ENCODE measurements around the gene FRMD6.

Gene FRMD6
- total RNA-seq: 1.1 to 6.4 (median 2.7) reads per million in 9 experiments

DNA sequence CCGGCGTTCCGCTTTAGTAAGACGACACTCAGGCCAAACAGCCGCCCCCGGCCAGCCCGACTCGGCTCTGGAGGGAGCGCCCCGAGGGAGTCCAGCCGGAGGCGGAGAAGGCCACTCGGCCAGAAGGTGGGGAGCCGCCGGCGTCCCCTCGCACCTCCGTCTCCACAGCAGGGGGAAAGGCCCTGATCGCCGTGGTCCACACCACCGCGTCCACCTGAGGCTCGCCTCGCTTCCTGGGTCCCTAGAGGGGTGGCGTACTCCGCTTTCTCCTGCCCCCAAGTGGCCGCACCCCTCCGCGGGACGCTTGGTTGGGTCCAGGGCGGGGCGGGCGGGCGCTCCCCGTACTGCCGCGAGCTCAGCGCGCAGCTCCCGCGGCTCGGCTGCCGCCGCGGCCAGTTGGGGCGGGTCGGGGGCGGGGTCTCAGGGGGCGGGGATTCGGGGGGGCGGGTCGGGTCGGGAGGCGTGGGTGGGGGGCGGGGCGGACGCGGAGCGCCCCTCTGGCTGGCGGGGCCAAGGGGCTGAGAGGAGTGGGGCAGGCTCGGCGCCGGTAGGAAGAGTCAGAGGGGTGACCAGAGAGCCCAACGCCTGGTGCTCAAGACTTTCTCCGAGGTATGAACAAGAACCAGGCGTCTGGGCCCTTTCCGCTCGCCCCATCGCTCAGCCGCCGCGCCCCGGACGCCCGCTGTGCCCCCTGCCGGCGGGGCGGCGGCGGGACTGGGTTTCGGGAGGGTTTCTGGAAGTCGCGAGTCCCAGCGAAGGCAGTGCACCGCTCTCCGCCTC is at the start of gene FRMD6:
TSS of gene FRMD6 (plus strand) at position 523 of the 780 bp plus-strand sequence. CDS start 37,927 bp downstream, outside the sequence.
- Mint-ChIP-seq H3K27me3 (peaks cover 30 to 35% of the 10 kb centered on the region in 2 donors), H3K36me3 (ENCODE audit: insufficient read depth) (no peaks in the 10 kb centered on the region), H3K27ac (peak within 1 kb of the TSS; percentile 26 to 46), H3K9me3 (no peaks in the 10 kb centered on the region), H3K4me1 (ENCODE audit: low read depth in 2 of 2) (peaks cover 8 to 11% of the 10 kb centered on the region in 2 donors), H3K4me3 (peak within 1 kb of the TSS; percentile 78 to 80)
- ATAC-seq (replicated peaks) (peak; percentile 79), DNase-seq (peak; percentile 67 to 80 (median 73))

DNA sequence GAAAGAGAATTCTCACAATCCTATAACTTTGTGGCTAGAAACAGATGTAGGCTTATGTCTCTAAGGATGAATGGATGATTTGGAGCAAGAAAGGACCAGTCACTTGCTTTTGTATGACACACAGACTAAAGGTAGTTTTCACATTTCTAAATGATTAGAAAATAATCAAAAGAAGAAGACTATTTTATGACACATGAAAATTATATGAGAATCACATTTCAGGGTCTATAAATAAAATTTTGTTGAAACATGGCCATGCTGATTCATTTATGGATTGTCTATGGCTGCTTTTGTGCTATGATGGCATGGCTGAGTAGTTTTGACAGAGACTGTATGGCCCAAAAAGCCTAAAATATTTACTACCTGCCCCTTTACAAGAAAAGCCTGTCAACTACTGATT is 49.4 kb upstream of the FRMD6 start:
- Mint-ChIP-seq H3K4me3 (no peak overlapping the region), H3K36me3 (ENCODE audit: insufficient read depth) (no peaks in the 10 kb centered on the region), H3K4me1 (ENCODE audit: low read depth in 2 of 2) (no peaks in the 10 kb centered on the region), H3K9me3 (no peaks in the 10 kb centered on the region), H3K27me3 (peaks cover 40 to 62% of the 10 kb centered on the region in 2 donors), H3K27ac (no peak overlapping the region)
- ATAC-seq (replicated peaks) (no peak), DNase-seq (no peak)

GRCh38 chr14:51603495-51603894 is 48.2 kb upstream of the FRMD6 start:
- no peak overlapping the region for H3K27ac Mint-ChIP-seq
- ATAC-seq (replicated peaks) (no peak), DNase-seq (no peak)
- H3K27me3 Mint-ChIP-seq: peaks cover 44 to 69% of the 10 kb centered on the region in 2 donors
- H3K4me1 Mint-ChIP-seq (ENCODE audit: low read depth in 2 of 2): no peaks in the 10 kb centered on the region
- no peak overlapping the region for H3K4me3 Mint-ChIP-seq
- no peaks in the 10 kb centered on the region for H3K9me3 Mint-ChIP-seq
- no peaks in the 10 kb centered on the region for H3K36me3 Mint-ChIP-seq (ENCODE audit: insufficient read depth)

GRCh38 chr14:51604073-51604472 is 47.6 kb upstream of the FRMD6 start:
- no peak for DNase-seq

DNA sequence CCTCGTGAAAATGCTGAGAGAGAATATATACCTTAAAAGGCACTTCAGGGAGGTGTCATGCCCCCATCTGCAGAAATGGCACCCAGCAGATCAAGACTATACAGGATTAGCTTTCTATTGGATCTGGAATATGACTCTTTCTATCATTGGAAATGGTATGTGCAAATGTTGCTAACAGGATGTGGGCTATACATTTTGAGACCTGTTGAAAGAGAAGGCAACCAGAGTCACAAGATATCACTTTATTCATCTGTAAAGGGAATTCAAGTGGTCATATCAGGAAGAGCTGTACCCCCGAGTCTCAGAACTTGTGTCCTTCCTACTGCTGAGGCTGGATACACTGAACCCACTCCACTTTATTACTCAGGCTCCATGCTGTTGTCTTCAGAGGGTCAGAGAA is 46.1 kb upstream of the FRMD6 start:
- ATAC-seq (replicated peaks) (no peak), DNase-seq (no peak)
- H3K9me3 Mint-ChIP-seq: no peaks in the 10 kb centered on the region
- H3K36me3 Mint-ChIP-seq (ENCODE audit: insufficient read depth): no peaks in the 10 kb centered on the region
- H3K4me3 Mint-ChIP-seq: no peak overlapping the region
- H3K4me1 Mint-ChIP-seq (ENCODE audit: low read depth in 2 of 2): no peaks in the 10 kb centered on the region
- H3K27ac Mint-ChIP-seq: no peak overlapping the region
- H3K27me3 Mint-ChIP-seq: peaks cover 37 to 74% of the 10 kb centered on the region in 2 donors

More at GRCh38 chr14:51604073-51604472, 47.6 kb upstream of the FRMD6 start:
- H3K36me3 Mint-ChIP-seq (ENCODE audit: insufficient read depth): no peaks in the 10 kb centered on the region
- H3K27me3 Mint-ChIP-seq: peaks cover 47 to 74% of the 10 kb centered on the region in 2 donors
- H3K9me3 Mint-ChIP-seq: no peaks in the 10 kb centered on the region
- no peak overlapping the region for H3K27ac Mint-ChIP-seq
- H3K4me1 Mint-ChIP-seq (ENCODE audit: low read depth in 2 of 2): no peaks in the 10 kb centered on the region
- no peak for ATAC-seq (replicated peaks)
- no peak overlapping the region for H3K4me3 Mint-ChIP-seq

GRCh38 chr14:51607711-51608110 is 44.0 kb upstream of the FRMD6 start:
- DNase-seq (no peak), ATAC-seq (replicated peaks) (no peak)
- Mint-ChIP-seq H3K4me3 (no peak overlapping the region), H3K9me3 (no peaks in the 10 kb centered on the region), H3K27me3 (peaks cover 29 to 65% of the 10 kb centered on the region in 2 donors), H3K36me3 (ENCODE audit: insufficient read depth) (no peaks in the 10 kb centered on the region), H3K4me1 (ENCODE audit: low read depth in 2 of 2) (no peaks in the 10 kb centered on the region), H3K27ac (no peak overlapping the region)

DNA sequence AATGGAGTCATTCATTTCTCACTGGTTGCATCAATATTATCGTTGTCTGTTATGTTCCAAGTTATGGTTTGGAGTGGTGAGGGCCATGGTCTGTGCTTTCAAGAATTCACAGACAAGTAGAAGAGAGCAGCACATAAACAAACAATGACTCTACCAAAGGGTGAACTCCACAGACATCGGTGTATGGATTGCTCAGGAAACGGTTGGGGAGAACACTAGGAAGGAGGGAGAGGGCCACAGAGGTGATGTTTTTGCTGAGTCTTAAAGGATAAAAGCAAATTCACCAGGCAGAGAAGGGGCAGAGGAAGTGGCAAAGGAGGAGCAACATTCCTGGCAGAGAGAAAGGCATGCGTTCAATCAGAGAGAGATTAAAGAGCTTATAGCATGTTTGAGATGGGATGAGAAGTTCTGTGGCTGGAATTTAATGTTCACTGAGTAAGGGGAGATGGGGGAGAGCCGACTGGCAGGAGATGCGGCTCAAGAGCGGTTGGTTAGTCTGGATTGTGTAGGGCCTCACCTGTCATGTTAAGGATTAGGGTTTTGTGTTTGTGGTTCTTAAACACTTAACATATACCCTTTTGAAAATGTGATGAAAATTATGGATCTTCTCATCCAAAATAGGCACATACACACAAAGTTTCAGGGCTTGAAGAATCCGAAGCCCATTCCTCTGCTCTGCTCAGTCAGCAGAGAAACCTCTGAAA is 42.3 kb upstream of the FRMD6 start:
- Mint-ChIP-seq H3K4me1 (ENCODE audit: low read depth in 2 of 2) (no peaks in the 10 kb centered on the region), H3K4me3 (no peak overlapping the region), H3K27me3 (peaks cover 21 to 53% of the 10 kb centered on the region in 2 donors), H3K27ac (no peak overlapping the region), H3K9me3 (no peaks in the 10 kb centered on the region), H3K36me3 (ENCODE audit: insufficient read depth) (no peaks in the 10 kb centered on the region)
- DNase-seq (no peak), ATAC-seq (replicated peaks) (no peak)

- Mint-ChIP-seq H3K27ac (no peak overlapping the region), H3K27me3 (peaks cover 21 to 50% of the 10 kb centered on the region in 2 donors), H3K36me3 (ENCODE audit: insufficient read depth) (no peaks in the 10 kb centered on the region), H3K4me1 (ENCODE audit: low read depth in 2 of 2) (no peaks in the 10 kb centered on the region), H3K9me3 (no peaks in the 10 kb centered on the region), H3K4me3 (no peak overlapping the region)
- DNase-seq (no peak), ATAC-seq (replicated peaks) (no peak)
These were observed 41.8 kb upstream of the FRMD6 start for GRCh38 chr14:51609955-51610283.

- H3K9me3 Mint-ChIP-seq: no peaks in the 10 kb centered on the region
- DNase-seq (no peak), ATAC-seq (replicated peaks) (no peak)
- H3K27me3 Mint-ChIP-seq: peaks cover 25 to 43% of the 10 kb centered on the region in 2 donors
- H3K27ac Mint-ChIP-seq: no peak overlapping the region
- H3K4me1 Mint-ChIP-seq (ENCODE audit: low read depth in 2 of 2): no peaks in the 10 kb centered on the region
- H3K4me3 Mint-ChIP-seq: no peak overlapping the region
- H3K36me3 Mint-ChIP-seq (ENCODE audit: insufficient read depth): no peaks in the 10 kb centered on the region
These were observed 40.9 kb upstream of the FRMD6 start for GRCh38 chr14:51610771-51611170.

DNA sequence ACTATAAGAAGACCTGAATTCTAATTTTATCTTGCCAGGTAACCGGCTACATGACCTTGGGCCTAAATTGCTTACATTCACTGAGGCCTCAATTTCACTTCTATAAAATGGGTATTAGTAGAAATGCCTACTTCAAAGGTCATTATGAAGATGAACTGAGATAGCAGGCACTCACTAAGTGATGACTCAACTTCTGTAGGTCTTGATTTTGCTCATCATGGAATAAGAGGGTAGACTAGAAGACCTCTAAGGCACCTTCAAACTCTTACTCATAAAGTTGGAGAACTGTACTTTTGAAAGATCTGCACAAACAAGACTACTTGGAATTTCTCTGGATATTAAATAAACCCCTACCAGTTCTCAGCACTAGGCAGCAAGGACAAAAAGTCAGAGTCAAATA is 39.3 kb upstream of the FRMD6 start:
- Mint-ChIP-seq H3K27me3 (peaks cover 32 to 33% of the 10 kb centered on the region in 2 donors), H3K9me3 (no peaks in the 10 kb centered on the region), H3K4me3 (no peak overlapping the region), H3K27ac (no peak overlapping the region), H3K4me1 (ENCODE audit: low read depth in 2 of 2) (no peaks in the 10 kb centered on the region), H3K36me3 (ENCODE audit: insufficient read depth) (no peaks in the 10 kb centered on the region)
- no peak for DNase-seq
- ATAC-seq (replicated peaks): no peak

- no peaks in the 10 kb centered on the region for H3K9me3 Mint-ChIP-seq
- H3K36me3 Mint-ChIP-seq (ENCODE audit: insufficient read depth): no peaks in the 10 kb centered on the region
- ATAC-seq (replicated peaks) (no peak), DNase-seq (no peak)
- H3K4me1 Mint-ChIP-seq (ENCODE audit: low read depth in 2 of 2): no peaks in the 10 kb centered on the region
- peaks cover 24 to 31% of the 10 kb centered on the region in 2 donors for H3K27me3 Mint-ChIP-seq
- H3K27ac Mint-ChIP-seq: no peak overlapping the region
- no peak overlapping the region for H3K4me3 Mint-ChIP-seq
These were observed 38.3 kb upstream of the FRMD6 start for GRCh38 chr14:51613416-51613815.

DNA sequence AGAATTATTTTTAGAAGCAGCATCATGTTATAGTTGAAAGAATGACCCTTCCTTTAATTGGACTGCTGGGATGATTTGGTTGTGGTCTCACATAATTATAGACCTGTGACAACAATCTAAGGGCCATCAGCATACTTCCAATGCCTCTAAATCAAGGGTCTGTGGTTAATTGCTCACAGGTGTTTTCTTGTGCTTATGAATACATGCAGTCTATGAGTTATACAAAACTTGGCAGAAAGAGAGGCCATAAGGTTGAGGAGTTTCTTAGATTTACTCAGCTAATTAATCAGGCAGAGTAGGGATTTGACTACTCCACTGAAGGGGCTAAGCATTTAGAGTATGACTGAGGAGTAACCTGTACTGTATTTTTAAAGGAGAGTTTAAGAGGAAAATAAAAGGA is 37.0 kb upstream of the FRMD6 start:
- H3K36me3 Mint-ChIP-seq (ENCODE audit: insufficient read depth): no peaks in the 10 kb centered on the region
- H3K27me3 Mint-ChIP-seq: peaks cover 11 to 24% of the 10 kb centered on the region in 2 donors
- no peaks in the 10 kb centered on the region for H3K9me3 Mint-ChIP-seq
- ATAC-seq (replicated peaks) (no peak), DNase-seq (no peak)
- no peak overlapping the region for H3K4me3 Mint-ChIP-seq
- no peaks in the 10 kb centered on the region for H3K4me1 Mint-ChIP-seq (ENCODE audit: low read depth in 2 of 2)
- no peak overlapping the region for H3K27ac Mint-ChIP-seq

GRCh38 chr14:51616256-51616655 is 35.5 kb upstream of the FRMD6 start:
- Mint-ChIP-seq H3K4me3 (no peak overlapping the region), H3K36me3 (ENCODE audit: insufficient read depth) (no peaks in the 10 kb centered on the region), H3K27ac (no peak overlapping the region), H3K9me3 (no peaks in the 10 kb centered on the region), H3K27me3 (peaks cover 9 to 24% of the 10 kb centered on the region in 2 donors), H3K4me1 (ENCODE audit: low read depth in 2 of 2) (no peaks in the 10 kb centered on the region)
- ATAC-seq (replicated peaks) (no peak), DNase-seq (no peak)

Data from effector memory CD8-positive, alpha-beta T cell (primary cell).